ENCODE results near the gene SLC30A2. TPM values are rescaled to one million over a fixed set of nuclear protein-coding genes. Genes with fewer than 3 reads are reported as not detected.

Gene SLC30A2
- total and polyA plus RNA-seq, 9 of the 15 experiments (the other 6 are each of a cell fraction or from before 2014, with no cell fraction given), result 0.01 to 0.18 (median 0.06) TPM; not detected in 3

DNA sequence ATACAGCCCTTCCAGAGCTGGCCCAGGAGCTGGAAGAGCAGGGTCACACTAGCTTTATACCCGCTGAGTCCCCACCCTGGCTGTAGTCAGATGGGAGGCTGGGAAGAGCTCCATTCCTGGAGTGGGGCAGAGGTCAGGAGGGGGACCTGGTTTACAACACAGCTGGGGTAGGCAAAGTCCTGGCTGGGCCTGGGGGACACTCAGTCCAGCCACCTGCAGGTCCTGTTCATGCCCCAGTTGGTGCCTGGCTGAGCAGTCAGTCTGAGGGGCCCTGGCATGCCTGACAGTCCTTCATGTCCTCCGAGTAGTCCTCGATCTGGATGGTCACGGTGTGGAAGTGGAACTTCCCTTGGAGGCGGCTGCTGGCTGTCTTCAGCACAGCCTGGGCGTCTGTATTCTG is 7.0 kb downstream of the SLC30A2 start:
- POLR2A ChIA-PET, result interaction anchor here (0.6 to 1.9 kb wide), 9 partner anchors 15 to 213 kb away, joined by 3 to 8 read pairs (median 4); no protein-coding TSS in a partner anchor
- WGBS (ENCODE audit: insufficient coverage, low coverage, missing lambda C conversion rate), result 83% methylated on average over 6 of the region's 6 CpGs
- CTCF ChIA-PET (ENCODE audit: low intra/inter-chr PET ratio), result no interaction called here
- no peak for TF ChIP-seq ZFP1 (CRISPR knock-in tag; IDR thresholded peaks at IDR 0.05)
- TF ChIP-seq STAG1 (CRISPR knock-in tag; IDR thresholded peaks at IDR 0.05; ENCODE audit: borderline replicate concordance), result 0 out of 2 replicates have a peak, but pooled peaks have one; percentile 9
- Histone ChIP-seq H3K9me1 (ENCODE audit: control insufficient read depth, insufficient read depth, low read length) (no peaks in the 10 kb centered on the region), H2AFZ (ENCODE audit: low read depth, low read length) (no peak overlapping the region), H3K4me3 (no peak overlapping the region), H3K27me3 (ENCODE audit: control insufficient read depth in 2 of 2, insufficient read depth in 2 of 2, low read length in 2 of 2) (no peaks in the 10 kb centered on the region), H3K27ac (ENCODE audit: extremely low read depth, low read depth, low read length) (no peak overlapping the region), H4K20me1 (replicated peaks; ENCODE audit: control insufficient read depth, insufficient read depth, low read length) (no peaks in the 10 kb centered on the region), H3K9me3 (replicated peaks; ENCODE audit: control insufficient read depth, insufficient read depth, low read depth, low read length) (no peaks in the 10 kb centered on the region), H3K4me1 (replicated peaks in 1 of 2; ENCODE audit: control insufficient read depth in 2 of 2, insufficient read depth in 2 of 2, low read length in 2 of 2) (peaks cover 31 to 55% of the 10 kb centered on the region in 2 experiments), H3K4me2 (ENCODE audit: insufficient read depth, low read length) (no peak overlapping the region), H3K9ac (ENCODE audit: insufficient read depth in 1 of 2, low read depth in 2 of 2, low read length in 2 of 2) (peak overlapping the region in 1 of 2 experiments; percentile 86; a peak in 3 of 4 replicates), H3K36me3 (ENCODE audit: control insufficient read depth, insufficient read depth, low read length) (no peaks in the 10 kb centered on the region), H3K79me2 (ENCODE audit: control insufficient read depth, insufficient read depth, low read length) (peaks cover 8% of the 10 kb centered on the region; the same call in 2 of the 3 replicates)
- intact Hi-C loops (cut with micrococcal nuclease) (no loop called here), in situ Hi-C loops (cut with MboI) (no loop called here)
- no TSS peak for BruUV-seq (replicated peaks)
- FAIRE-seq, result no peak
- no peak for DNase-seq (ENCODE audit: extremely low read depth in 1 of 4, low spot score in 3 of 4)
- no peak for ATAC-seq

DNA sequence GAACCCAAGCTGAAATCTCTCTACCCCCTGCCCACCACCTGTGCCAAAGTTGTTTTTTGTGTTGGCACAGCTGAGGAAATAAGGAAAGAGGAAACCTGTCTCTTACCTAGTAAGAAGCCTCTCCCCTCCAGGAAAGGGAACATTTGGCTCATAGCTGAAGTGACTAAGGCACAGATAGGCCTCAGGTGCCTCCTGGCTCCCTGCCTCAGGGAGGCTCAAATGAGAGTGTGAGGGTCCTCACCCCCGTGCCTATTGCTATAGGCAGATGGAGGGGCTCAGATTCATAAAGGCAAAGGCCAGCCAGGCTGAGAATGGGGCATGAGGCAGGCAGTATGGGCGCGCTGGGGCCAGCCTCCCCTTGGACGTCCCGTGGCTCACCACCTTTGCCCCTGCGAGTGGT is 7.4 kb downstream of the SLC30A2 start:
- CTCF ChIA-PET (ENCODE audit: low intra/inter-chr PET ratio), result interaction anchor here (3.9 kb wide), 1 partner anchor 106 kb away, joined by 65 read pairs; no protein-coding TSS in a partner anchor
- no peaks in the 10 kb centered on the region for H3K27me3 ChIP-seq (ENCODE audit: control insufficient read depth in 2 of 2, insufficient read depth in 2 of 2, low read length in 2 of 2)

More for the DNA sequence above, 7.4 kb downstream of the SLC30A2 start:
- H3K9ac ChIP-seq (ENCODE audit: insufficient read depth in 1 of 2, low read depth in 2 of 2, low read length in 2 of 2), result peak overlapping the region in 1 of 2 experiments; percentile 86; a peak in 3 of 4 replicates
- H3K9me3 ChIP-seq (replicated peaks; ENCODE audit: control insufficient read depth, insufficient read depth, low read depth, low read length), result no peaks in the 10 kb centered on the region
- ATAC-seq (no peak), DNase-seq (ENCODE audit: extremely low read depth in 1 of 4, low spot score in 3 of 4) (no peak), FAIRE-seq (no peak)
- H4K20me1 ChIP-seq (replicated peaks; ENCODE audit: control insufficient read depth, insufficient read depth, low read length), result no peaks in the 10 kb centered on the region
- peaks cover 27 to 55% of the 10 kb centered on the region in 2 experiments for H3K4me1 ChIP-seq (replicated peaks in 1 of 2; ENCODE audit: control insufficient read depth in 2 of 2, insufficient read depth in 2 of 2, low read length in 2 of 2)
- in situ Hi-C loops (cut with MboI), result no loop called here
- 84% methylated on average over 6 of the region's 6 CpGs for WGBS (ENCODE audit: insufficient coverage, low coverage, missing lambda C conversion rate)
- no peak overlapping the region for H3K27ac ChIP-seq (ENCODE audit: extremely low read depth, low read depth, low read length)
- no peak overlapping the region for H2AFZ ChIP-seq (ENCODE audit: low read depth, low read length)
- no peaks in the 10 kb centered on the region for H3K36me3 ChIP-seq (ENCODE audit: control insufficient read depth, insufficient read depth, low read length)
- H3K9me1 ChIP-seq (ENCODE audit: control insufficient read depth, insufficient read depth, low read length), result no peaks in the 10 kb centered on the region
- peaks cover 8% of the 10 kb centered on the region; the same call in 2 of the 3 replicates for H3K79me2 ChIP-seq (ENCODE audit: control insufficient read depth, insufficient read depth, low read length)
- POLR2A ChIA-PET, result interaction anchor here (0.6 to 1.9 kb wide), 8 partner anchors 16 to 106 kb away, joined by 3 to 8 read pairs (median 4); no protein-coding TSS in a partner anchor
- no peak overlapping the region for H3K4me3 ChIP-seq
- TF ChIP-seq, protein P1, sequence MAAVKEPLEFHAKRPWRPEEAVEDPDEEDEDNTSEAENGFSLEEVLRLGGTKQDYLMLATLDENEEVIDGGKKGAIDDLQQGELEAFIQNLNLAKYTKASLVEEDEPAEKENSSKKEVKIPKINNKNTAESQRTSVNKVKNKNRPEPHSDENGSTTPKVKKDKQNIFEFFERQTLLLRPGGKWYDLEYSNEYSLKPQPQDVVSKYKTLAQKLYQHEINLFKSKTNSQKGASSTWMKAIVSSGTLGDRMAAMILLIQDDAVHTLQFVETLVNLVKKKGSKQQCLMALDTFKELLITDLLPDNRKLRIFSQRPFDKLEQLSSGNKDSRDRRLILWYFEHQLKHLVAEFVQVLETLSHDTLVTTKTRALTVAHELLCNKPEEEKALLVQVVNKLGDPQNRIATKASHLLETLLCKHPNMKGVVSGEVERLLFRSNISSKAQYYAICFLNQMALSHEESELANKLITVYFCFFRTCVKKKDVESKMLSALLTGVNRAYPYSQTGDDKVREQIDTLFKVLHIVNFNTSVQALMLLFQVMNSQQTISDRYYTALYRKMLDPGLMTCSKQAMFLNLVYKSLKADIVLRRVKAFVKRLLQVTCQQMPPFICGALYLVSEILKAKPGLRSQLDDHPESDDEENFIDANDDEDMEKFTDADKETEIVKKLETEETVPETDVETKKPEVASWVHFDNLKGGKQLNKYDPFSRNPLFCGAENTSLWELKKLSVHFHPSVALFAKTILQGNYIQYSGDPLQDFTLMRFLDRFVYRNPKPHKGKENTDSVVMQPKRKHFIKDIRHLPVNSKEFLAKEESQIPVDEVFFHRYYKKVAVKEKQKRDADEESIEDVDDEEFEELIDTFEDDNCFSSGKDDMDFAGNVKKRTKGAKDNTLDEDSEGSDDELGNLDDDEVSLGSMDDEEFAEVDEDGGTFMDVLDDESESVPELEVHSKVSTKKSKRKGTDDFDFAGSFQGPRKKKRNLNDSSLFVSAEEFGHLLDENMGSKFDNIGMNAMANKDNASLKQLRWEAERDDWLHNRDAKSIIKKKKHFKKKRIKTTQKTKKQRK (IDR thresholded peaks at IDR 0.05; ENCODE audit: borderline replicate concordance, low read depth, low read length), result no peak
- TF ChIP-seq ZBTB7A (IDR thresholded peaks at IDR 0.05; ENCODE audit: borderline replicate concordance, control insufficient read depth, low read depth, low read length), result no peak
- TF ChIP-seq, protein P2, sequence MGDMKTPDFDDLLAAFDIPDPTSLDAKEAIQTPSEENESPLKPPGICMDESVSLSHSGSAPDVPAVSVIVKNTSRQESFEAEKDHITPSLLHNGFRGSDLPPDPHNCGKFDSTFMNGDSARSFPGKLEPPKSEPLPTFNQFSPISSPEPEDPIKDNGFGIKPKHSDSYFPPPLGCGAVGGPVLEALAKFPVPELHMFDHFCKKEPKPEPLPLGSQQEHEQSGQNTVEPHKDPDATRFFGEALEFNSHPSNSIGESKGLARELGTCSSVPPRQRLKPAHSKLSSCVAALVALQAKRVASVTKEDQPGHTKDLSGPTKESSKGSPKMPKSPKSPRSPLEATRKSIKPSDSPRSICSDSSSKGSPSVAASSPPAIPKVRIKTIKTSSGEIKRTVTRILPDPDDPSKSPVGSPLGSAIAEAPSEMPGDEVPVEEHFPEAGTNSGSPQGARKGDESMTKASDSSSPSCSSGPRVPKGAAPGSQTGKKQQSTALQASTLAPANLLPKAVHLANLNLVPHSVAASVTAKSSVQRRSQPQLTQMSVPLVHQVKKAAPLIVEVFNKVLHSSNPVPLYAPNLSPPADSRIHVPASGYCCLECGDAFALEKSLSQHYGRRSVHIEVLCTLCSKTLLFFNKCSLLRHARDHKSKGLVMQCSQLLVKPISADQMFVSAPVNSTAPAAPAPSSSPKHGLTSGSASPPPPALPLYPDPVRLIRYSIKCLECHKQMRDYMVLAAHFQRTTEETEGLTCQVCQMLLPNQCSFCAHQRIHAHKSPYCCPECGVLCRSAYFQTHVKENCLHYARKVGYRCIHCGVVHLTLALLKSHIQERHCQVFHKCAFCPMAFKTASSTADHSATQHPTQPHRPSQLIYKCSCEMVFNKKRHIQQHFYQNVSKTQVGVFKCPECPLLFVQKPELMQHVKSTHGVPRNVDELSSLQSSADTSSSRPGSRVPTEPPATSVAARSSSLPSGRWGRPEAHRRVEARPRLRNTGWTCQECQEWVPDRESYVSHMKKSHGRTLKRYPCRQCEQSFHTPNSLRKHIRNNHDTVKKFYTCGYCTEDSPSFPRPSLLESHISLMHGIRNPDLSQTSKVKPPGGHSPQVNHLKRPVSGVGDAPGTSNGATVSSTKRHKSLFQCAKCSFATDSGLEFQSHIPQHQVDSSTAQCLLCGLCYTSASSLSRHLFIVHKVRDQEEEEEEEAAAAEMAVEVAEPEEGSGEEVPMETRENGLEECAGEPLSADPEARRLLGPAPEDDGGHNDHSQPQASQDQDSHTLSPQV (IDR thresholded peaks at IDR 0.05), result 0 out of 2 replicates have a peak, but pooled peaks have one; percentile 20
- no peak for TF ChIP-seq BCOR (IDR thresholded peaks at IDR 0.05)
- H3K4me2 ChIP-seq (ENCODE audit: insufficient read depth, low read length), result no peak overlapping the region
- intact Hi-C loops (cut with micrococcal nuclease), result no loop called here
- BruUV-seq (replicated peaks), result no TSS peak
